ENCODE data around the gene AGAP1.

DNA sequence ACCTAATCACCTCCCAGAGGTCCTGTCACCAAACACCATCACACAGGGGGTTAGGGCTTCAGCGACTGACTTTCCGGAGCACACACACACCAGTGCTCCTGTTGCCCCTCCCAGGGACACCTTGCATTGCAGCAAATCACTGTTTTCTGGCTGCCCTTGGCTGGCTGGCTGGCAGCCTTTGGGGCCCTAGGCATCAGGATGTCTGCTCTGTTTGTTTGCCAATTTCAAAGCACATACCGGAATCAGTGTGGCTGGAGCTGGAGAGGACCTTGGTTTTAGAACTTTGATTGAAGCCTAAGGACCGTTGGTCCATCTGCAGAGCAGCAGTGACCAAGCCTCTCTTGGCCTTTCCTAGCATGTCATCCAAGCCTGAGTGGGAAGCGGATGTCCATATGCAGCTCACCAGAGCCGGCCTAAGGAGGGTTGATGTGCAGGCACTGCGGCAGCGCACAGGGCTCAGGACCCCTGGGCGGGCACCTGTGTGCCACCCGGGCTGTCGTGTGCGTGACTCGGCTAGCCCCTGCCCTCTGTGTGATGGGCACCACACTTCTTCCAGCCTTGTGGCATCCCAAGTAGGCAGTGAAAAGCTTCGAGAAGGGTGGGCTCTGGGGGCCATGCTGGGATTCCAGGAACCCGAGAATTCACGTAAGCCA, 612.2 kb downstream of the AGAP1 start:
- TF ChIP-seq, protein P1, sequence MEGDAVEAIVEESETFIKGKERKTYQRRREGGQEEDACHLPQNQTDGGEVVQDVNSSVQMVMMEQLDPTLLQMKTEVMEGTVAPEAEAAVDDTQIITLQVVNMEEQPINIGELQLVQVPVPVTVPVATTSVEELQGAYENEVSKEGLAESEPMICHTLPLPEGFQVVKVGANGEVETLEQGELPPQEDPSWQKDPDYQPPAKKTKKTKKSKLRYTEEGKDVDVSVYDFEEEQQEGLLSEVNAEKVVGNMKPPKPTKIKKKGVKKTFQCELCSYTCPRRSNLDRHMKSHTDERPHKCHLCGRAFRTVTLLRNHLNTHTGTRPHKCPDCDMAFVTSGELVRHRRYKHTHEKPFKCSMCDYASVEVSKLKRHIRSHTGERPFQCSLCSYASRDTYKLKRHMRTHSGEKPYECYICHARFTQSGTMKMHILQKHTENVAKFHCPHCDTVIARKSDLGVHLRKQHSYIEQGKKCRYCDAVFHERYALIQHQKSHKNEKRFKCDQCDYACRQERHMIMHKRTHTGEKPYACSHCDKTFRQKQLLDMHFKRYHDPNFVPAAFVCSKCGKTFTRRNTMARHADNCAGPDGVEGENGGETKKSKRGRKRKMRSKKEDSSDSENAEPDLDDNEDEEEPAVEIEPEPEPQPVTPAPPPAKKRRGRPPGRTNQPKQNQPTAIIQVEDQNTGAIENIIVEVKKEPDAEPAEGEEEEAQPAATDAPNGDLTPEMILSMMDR (IDR thresholded peaks at IDR 0.05), result no peak
- no peak for TF ChIP-seq POLR2A (IDR thresholded peaks at IDR 0.05)

All from sigmoid colon (tissue), 3 donors.